Measurements from ENCODE around the gene STYXL2.

DNA sequence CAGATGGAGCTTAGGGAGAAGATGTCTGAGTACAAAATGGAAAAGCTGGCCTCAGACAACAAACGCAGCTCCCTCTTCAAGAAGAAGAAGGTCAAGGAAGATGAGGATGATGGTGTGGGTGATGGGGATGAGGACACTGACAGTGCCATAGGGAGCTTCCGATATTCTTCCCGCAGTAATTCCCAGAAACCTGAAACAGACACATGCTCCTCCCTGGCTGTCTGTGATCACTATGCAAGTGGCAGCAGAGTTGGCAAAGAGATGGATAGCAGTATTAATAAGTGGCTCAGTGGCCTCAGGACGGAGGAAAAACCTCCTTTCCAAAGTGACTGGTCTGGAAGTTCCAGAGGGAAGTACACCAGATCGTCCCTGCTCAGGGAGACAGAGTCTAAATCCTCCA lies 33.8 kb downstream of the STYXL2 start:
- TF ChIP-seq, protein P1, sequence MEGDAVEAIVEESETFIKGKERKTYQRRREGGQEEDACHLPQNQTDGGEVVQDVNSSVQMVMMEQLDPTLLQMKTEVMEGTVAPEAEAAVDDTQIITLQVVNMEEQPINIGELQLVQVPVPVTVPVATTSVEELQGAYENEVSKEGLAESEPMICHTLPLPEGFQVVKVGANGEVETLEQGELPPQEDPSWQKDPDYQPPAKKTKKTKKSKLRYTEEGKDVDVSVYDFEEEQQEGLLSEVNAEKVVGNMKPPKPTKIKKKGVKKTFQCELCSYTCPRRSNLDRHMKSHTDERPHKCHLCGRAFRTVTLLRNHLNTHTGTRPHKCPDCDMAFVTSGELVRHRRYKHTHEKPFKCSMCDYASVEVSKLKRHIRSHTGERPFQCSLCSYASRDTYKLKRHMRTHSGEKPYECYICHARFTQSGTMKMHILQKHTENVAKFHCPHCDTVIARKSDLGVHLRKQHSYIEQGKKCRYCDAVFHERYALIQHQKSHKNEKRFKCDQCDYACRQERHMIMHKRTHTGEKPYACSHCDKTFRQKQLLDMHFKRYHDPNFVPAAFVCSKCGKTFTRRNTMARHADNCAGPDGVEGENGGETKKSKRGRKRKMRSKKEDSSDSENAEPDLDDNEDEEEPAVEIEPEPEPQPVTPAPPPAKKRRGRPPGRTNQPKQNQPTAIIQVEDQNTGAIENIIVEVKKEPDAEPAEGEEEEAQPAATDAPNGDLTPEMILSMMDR (IDR thresholded peaks at IDR 0.05), result no peak
- no peak for TF ChIP-seq ZFX (IDR thresholded peaks at IDR 0.05; ENCODE audit: borderline replicate concordance)
